Endothelial cell (in vitro differentiated cells): ENCODE results near the gene SPINT2. TPM values are rescaled to one million over a fixed set of nuclear protein-coding genes. Genes with fewer than 3 reads are reported as not detected.
A peak's percentile ranks its signal among the peaks of the same experiment; 100 is the strongest.

Source experiments
- DNase-seq: peaks from one replicate; pipeline ENCODE4 v3.0.0; 2021; ENCODE audit warnings: low spot score
- H3K27ac Mint-ChIP-seq: one replicate; pipeline ENCODE4 v1.8.0; 2021; ENCODE audit warnings: mixed read lengths, inconsistent platforms; ENCODE audit not compliant: unreplicated experiment
- H3K27me3 Mint-ChIP-seq: one replicate; pipeline ENCODE4 v1.8.0; 2021; ENCODE audit warnings: mild to moderate bottlenecking, moderate library complexity, mixed read lengths, inconsistent platforms; ENCODE audit not compliant: unreplicated experiment
- H3K36me3 Mint-ChIP-seq: one replicate; pipeline ENCODE4 v1.8.0; 2021; ENCODE audit warnings: mild to moderate bottlenecking, low read depth, mixed read lengths, inconsistent platforms; ENCODE audit not compliant: unreplicated experiment
- H3K4me1 Mint-ChIP-seq: one replicate; pipeline ENCODE4 v1.8.0; 2021; ENCODE audit warnings: mild to moderate bottlenecking, mixed read lengths, inconsistent platforms; ENCODE audit not compliant: unreplicated experiment
- H3K4me3 Mint-ChIP-seq: one replicate; pipeline ENCODE4 v1.8.0; 2021; ENCODE audit warnings: mild to moderate bottlenecking, mixed read lengths, inconsistent platforms; ENCODE audit not compliant: unreplicated experiment
- H3K9me3 Mint-ChIP-seq: one replicate; pipeline ENCODE4 v1.8.0; 2021; ENCODE audit warnings: mixed read lengths, inconsistent platforms; ENCODE audit not compliant: unreplicated experiment
- total RNA-seq: library from RNA; stranded (reverse); fragmentation: NEBNext Ultra II Directional; extraction: Animal tissue kit (Norgen Biotek cat#: 25700); gene quantifications from one replicate; pipeline ENCODE4 v1.2.1, GENCODE V29; 2021; ENCODE audit not compliant: unreplicated experiment
- TF ChIP-seq, protein P1 (sequence below): fragments of 200-600 bp; sonication (generic); IDR thresholded peaks from one replicate; pipeline ENCODE4 v1.5.0; 2021; ENCODE audit warnings: antibody characterized with exemption; ENCODE audit not compliant: unreplicated experiment

SPINT2 gene
- total RNA-seq, 1 donor from 2014 or later: 93.4 TPM

GRCh38 chr19:38310986-38311385, 46.6 kb downstream of the SPINT2 start:
- Mint-ChIP-seq H3K27ac (no peak overlapping the region), H3K4me3 (no peak overlapping the region), H3K9me3 (no peaks in the 10 kb centered on the region), H3K27me3 (peaks cover 2% of the 10 kb centered on the region), H3K36me3 (peaks cover 15% of the 10 kb centered on the region), H3K4me1 (no peaks in the 10 kb centered on the region)
- DNase-seq: no peak
- TF ChIP-seq, protein P1, sequence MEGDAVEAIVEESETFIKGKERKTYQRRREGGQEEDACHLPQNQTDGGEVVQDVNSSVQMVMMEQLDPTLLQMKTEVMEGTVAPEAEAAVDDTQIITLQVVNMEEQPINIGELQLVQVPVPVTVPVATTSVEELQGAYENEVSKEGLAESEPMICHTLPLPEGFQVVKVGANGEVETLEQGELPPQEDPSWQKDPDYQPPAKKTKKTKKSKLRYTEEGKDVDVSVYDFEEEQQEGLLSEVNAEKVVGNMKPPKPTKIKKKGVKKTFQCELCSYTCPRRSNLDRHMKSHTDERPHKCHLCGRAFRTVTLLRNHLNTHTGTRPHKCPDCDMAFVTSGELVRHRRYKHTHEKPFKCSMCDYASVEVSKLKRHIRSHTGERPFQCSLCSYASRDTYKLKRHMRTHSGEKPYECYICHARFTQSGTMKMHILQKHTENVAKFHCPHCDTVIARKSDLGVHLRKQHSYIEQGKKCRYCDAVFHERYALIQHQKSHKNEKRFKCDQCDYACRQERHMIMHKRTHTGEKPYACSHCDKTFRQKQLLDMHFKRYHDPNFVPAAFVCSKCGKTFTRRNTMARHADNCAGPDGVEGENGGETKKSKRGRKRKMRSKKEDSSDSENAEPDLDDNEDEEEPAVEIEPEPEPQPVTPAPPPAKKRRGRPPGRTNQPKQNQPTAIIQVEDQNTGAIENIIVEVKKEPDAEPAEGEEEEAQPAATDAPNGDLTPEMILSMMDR: no peak

GRCh38 chr19:38315657-38316476, 51.5 kb downstream of the SPINT2 start, which contains the start of gene YIF1B:
Gene YIF1B, minus strand, starts transcription at chr19:38315947. Its CDS starts 30 bp downstream, at chr19:38315917.
- Mint-ChIP-seq H3K27me3 (peaks cover 14% of the 10 kb centered on the region), H3K27ac (no peak within 1 kb of the TSS), H3K9me3 (no peaks in the 10 kb centered on the region), H3K4me1 (peaks cover 24% of the 10 kb centered on the region), H3K36me3 (peaks cover 5% of the 10 kb centered on the region), H3K4me3 (peak within 1 kb of the TSS; percentile 95)
- TF ChIP-seq, protein P1: no peak
- DNase-seq: peak; percentile 91

- Mint-ChIP-seq H3K27ac (peak overlapping the region; percentile 37), H3K9me3 (no peaks in the 10 kb centered on the region), H3K4me1 (peaks cover 31% of the 10 kb centered on the region), H3K27me3 (peaks cover 17% of the 10 kb centered on the region), H3K4me3 (peak overlapping the region; percentile 77), H3K36me3 (peaks cover 5% of the 10 kb centered on the region)
- TF ChIP-seq, protein P1: no peak
- no peak for DNase-seq
Measured at GRCh38 chr19:38316477-38317067, 52.2 kb downstream of the SPINT2 start.

DNA sequence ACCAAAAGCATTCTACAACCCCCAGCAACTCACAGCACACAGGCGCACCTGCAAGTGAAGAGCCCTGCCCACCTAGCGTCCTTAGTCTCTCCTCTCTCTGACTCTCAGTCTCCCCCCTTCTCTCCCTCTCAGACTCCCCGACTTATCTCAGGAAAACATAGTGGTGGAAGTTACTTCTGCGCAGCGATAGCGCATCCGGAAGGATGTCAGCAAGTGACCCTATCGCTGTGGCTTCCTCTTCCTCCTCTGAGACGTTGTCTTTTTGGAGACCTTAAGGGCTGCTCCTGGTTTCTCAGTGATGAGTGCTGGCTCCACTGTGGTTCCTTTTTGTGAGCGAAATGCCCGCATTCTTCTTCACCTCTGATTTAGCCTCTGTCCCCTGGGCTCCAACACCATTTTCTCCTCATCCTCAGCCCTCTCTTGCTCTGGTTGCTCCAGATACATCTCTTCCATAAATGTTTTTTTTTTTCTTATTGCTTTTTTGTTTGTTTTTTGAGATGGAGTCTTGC, 52.8 kb downstream of the SPINT2 start:
- TF ChIP-seq, protein P1: no peak
- peaks cover 18% of the 10 kb centered on the region for H3K27me3 Mint-ChIP-seq
- no peak for DNase-seq
- peaks cover 5% of the 10 kb centered on the region for H3K36me3 Mint-ChIP-seq
- peak overlapping the region; percentile 37 for H3K27ac Mint-ChIP-seq
- no peaks in the 10 kb centered on the region for H3K9me3 Mint-ChIP-seq
- peak overlapping the region; percentile 77 for H3K4me3 Mint-ChIP-seq
- peaks cover 37% of the 10 kb centered on the region for H3K4me1 Mint-ChIP-seq
